H9 (cell line): ENCODE results near the gene MCF2L. TPM values are rescaled to one million over a fixed set of nuclear protein-coding genes. Genes with fewer than 3 reads are reported as not detected.

Experiments
- DNase-seq: peaks from one replicate; pipeline ENCODE4 v3.0.0-alpha.2; 2017
- H2AFZ ChIP-seq: one replicate; pipeline ENCODE4 v1.6.1; 2013; ENCODE audit warnings: mild to moderate bottlenecking, low read length, control low read depth, moderate library complexity
- H2AK5ac ChIP-seq: 2 replicates; pipeline ENCODE4 v1.6.1; 2013; ENCODE audit warnings: low read length, control low read depth, mixed read lengths; ENCODE audit not compliant: insufficient read length
- H2BK120ac ChIP-seq: one replicate; pipeline ENCODE4 v1.6.1; 2013; ENCODE audit warnings: low read depth, mild to moderate bottlenecking, low read length, control low read depth, inconsistent platforms; ENCODE audit not compliant: poor library complexity, severe bottlenecking
- H2BK12ac ChIP-seq: 2 replicates; pipeline ENCODE4 v1.6.1; 2013; ENCODE audit warnings: low read length, control low read depth, mixed read lengths, low read depth; ENCODE audit not compliant: insufficient read length
- H2BK15ac ChIP-seq: 2 replicates; pipeline ENCODE4 v1.6.1; 2013; ENCODE audit warnings: low read depth, low read length, control low read depth
- H2BK20ac ChIP-seq: one replicate; pipeline ENCODE4 v1.6.1; 2013; ENCODE audit warnings: low read depth, mild to moderate bottlenecking, low read length, control low read depth, inconsistent platforms; ENCODE audit not compliant: poor library complexity, severe bottlenecking
- H2BK5ac ChIP-seq: 2 replicates; pipeline ENCODE4 v1.6.1; 2013; ENCODE audit warnings: low read length, control low read depth, mixed read lengths; ENCODE audit not compliant: insufficient read length
- H3K14ac ChIP-seq: 2 replicates; pipeline ENCODE4 v1.6.1; 2013; ENCODE audit warnings: low read length, control low read depth; ENCODE audit not compliant: insufficient read depth
- H3K18ac ChIP-seq: 2 replicates; pipeline ENCODE4 v1.6.1; 2013; ENCODE audit warnings: low read depth, mild to moderate bottlenecking, mixed read lengths, low read length, control low read depth; ENCODE audit not compliant: insufficient read length
- H3K23ac ChIP-seq: 2 replicates; pipeline ENCODE4 v1.6.1; 2013; ENCODE audit warnings: low read length, control low read depth, mixed read lengths, low read depth; ENCODE audit not compliant: insufficient read length
- H3K23me2 ChIP-seq: 2 replicates; pipeline ENCODE4 v1.6.1; 2013; ENCODE audit warnings: low read depth, mild to moderate bottlenecking, mixed read lengths, low read length, control low read depth; ENCODE audit not compliant: insufficient read length, poor library complexity, severe bottlenecking
- H3K27ac ChIP-seq: 2 replicates; pipeline ENCODE4 v1.5.1; 2013; ENCODE audit warnings: low read length, control low read depth, mixed read lengths, low read depth; ENCODE audit not compliant: insufficient read length
- H3K27me3 ChIP-seq: 2 replicates; pipeline ENCODE4 v1.6.1; 2013; ENCODE audit warnings: low read length, control low read depth, inconsistent platforms; ENCODE audit not compliant: insufficient read depth
- H3K4ac ChIP-seq: 2 replicates; pipeline ENCODE4 v1.6.1; 2013; ENCODE audit warnings: low read depth, mild to moderate bottlenecking, control low read depth, inconsistent platforms, low read length, moderate library complexity
- H3K4me1 ChIP-seq: 2 replicates; pipeline ENCODE4 v1.6.1; 2013; ENCODE audit warnings: low read length, control low read depth, inconsistent platforms; ENCODE audit not compliant: insufficient read depth
- H3K4me2 ChIP-seq: 2 replicates; pipeline ENCODE4 v1.6.1; 2013; ENCODE audit warnings: low read length, control low read depth, mixed read lengths; ENCODE audit not compliant: insufficient read length, insufficient read depth
- H3K56ac ChIP-seq: 2 replicates; pipeline ENCODE4 v1.6.1; 2013; ENCODE audit warnings: low read depth, mild to moderate bottlenecking, mixed read lengths, low read length, control low read depth; ENCODE audit not compliant: insufficient read length
- H3K79me1 ChIP-seq: 2 replicates; pipeline ENCODE4 v1.6.1; 2013; ENCODE audit warnings: low read depth, mild to moderate bottlenecking, moderate library complexity, low read length, control low read depth, inconsistent platforms; ENCODE audit not compliant: insufficient read depth, poor library complexity, severe bottlenecking
- H3K79me2 ChIP-seq: 2 replicates; pipeline ENCODE4 v1.6.1; 2013; ENCODE audit warnings: low read length, control low read depth, inconsistent platforms; ENCODE audit not compliant: insufficient read depth
- H3K9ac ChIP-seq: 2 replicates; pipeline ENCODE4 v1.6.1; 2013; ENCODE audit warnings: low read length, control low read depth, mixed read lengths; ENCODE audit not compliant: insufficient read length; ENCODE audit errors: extremely low read depth
- H3K9me3 ChIP-seq: one replicate; pipeline ENCODE4 v1.6.1; 2013; ENCODE audit warnings: low read depth, low read length, inconsistent platforms; ENCODE audit not compliant: control insufficient read depth
- H3T11ph ChIP-seq: one replicate; pipeline ENCODE4 v1.6.1; 2013; ENCODE audit warnings: mild to moderate bottlenecking, low read length, control low read depth, inconsistent platforms
- H4K20me1 ChIP-seq: one replicate; pipeline ENCODE4 v1.6.1; 2013; ENCODE audit not compliant: control insufficient read depth, insufficient read length, insufficient read depth
- H4K5ac ChIP-seq: 2 replicates; pipeline ENCODE4 v1.6.1; 2013; ENCODE audit warnings: low read depth, mild to moderate bottlenecking, mixed read lengths, low read length, control low read depth; ENCODE audit not compliant: insufficient read length
- H4K8ac ChIP-seq: replicated peaks from 2 replicates; pipeline ENCODE4 v1.6.1; 2013; ENCODE audit warnings: low read length, control low read depth, mixed read lengths, low read depth; ENCODE audit not compliant: insufficient read length
- H4K91ac ChIP-seq: 2 replicates; pipeline ENCODE4 v1.6.1; 2013; ENCODE audit warnings: low read depth, mild to moderate bottlenecking, moderate library complexity, mixed read lengths, low read length, control low read depth; ENCODE audit not compliant: insufficient read length
- H3K27ac Mint-ChIP-seq, 3 experiments: 2 replicates in 2 of 3; 3 replicates in 1 of 3; pipeline ENCODE4 v1.8.0; 2020 to 2021; ENCODE audit warnings: mixed read lengths in 3 of 3, mild to moderate bottlenecking in 1 of 3, moderate library complexity in 1 of 3
- H3K27me3 Mint-ChIP-seq: 2 replicates; pipeline ENCODE4 v1.8.0; 2021; ENCODE audit warnings: low read depth, mild to moderate bottlenecking, moderate library complexity, mixed read lengths
- H3K36me3 Mint-ChIP-seq, 3 experiments: 2 replicates in 2 of 3; 3 replicates in 1 of 3; pipeline ENCODE4 v1.8.0; 2020 to 2021; ENCODE audit warnings: low read depth in 3 of 3, mixed read lengths in 3 of 3; ENCODE audit not compliant: insufficient read depth in 1 of 3
- H3K4me1 Mint-ChIP-seq, 2 experiments: 2 replicates each; pipeline ENCODE4 v1.8.0; 2020; ENCODE audit warnings: mixed read lengths in 2 of 2
- H3K4me3 Mint-ChIP-seq, 2 experiments: 2 replicates in 1 of 2; 3 replicates in 1 of 2; pipeline ENCODE4 v1.8.0; 2020 to 2021; ENCODE audit warnings: mild to moderate bottlenecking in 2 of 2, mixed read lengths in 2 of 2, moderate library complexity in 1 of 2
- H3K9me3 Mint-ChIP-seq, 2 experiments: 2 replicates in 1 of 2; 3 replicates in 1 of 2; pipeline ENCODE4 v1.8.0; 2020; ENCODE audit warnings: mild to moderate bottlenecking in 2 of 2, mixed read lengths in 2 of 2, moderate library complexity in 1 of 2
- WGBS: extraction: QIAGEN DNeasy Blood & Tissue Kit; methylation state at CpG from one replicate; pipeline ENCODE4 v1.1.7; 2013; ENCODE audit warnings: missing lambda C conversion rate, low lambda C conversion rate, mixed read lengths; ENCODE audit not compliant: insufficient read length; ENCODE audit errors: extremely low coverage; 5-methylcytosine and 5-hydroxymethylcytosine counted together
- total RNA-seq: library from RNA; stranded (reverse); gene quantifications from 2 replicates; pipeline ENCODE4 v1.2.1, GENCODE V29; 2021
- TF ChIP-seq, protein P1 (sequence below): fragments of 200-600 bp; sonication (generic); conservative IDR thresholded peaks from 3 replicates; pipeline ENCODE4 v1.8.0; 2021; ENCODE audit warnings: antibody characterized with exemption, mild to moderate bottlenecking

Gene MCF2L
- total RNA-seq, 1 experiment from 2014 or later, result 18.5 TPM

GRCh38 chr13:112991609-112992008 lies 22.6 kb downstream of the MCF2L start:
- Histone ChIP-seq H3K27ac (no peak overlapping the region), H3T11ph (no peak overlapping the region), H2BK12ac (no peak overlapping the region), H4K8ac (no peak overlapping the region), H3K79me2 (no peaks in the 10 kb centered on the region), H3K18ac (no peak overlapping the region), H3K56ac (no peak overlapping the region), H3K9ac (no peak overlapping the region), H2BK5ac (no peak overlapping the region), H2BK15ac (no peak overlapping the region), H3K23me2 (no peaks in the 10 kb centered on the region), H3K4ac (no peak overlapping the region), H2AK5ac (no peak overlapping the region), H4K5ac (no peak overlapping the region), H3K14ac (no peak overlapping the region), H3K4me2 (no peak overlapping the region), H3K79me1 (no peaks in the 10 kb centered on the region), H3K4me1 (no peaks in the 10 kb centered on the region; the same call in 1 of the 2 replicates), H2AFZ (no peak overlapping the region), H2BK20ac (no peak overlapping the region), H4K20me1 (peaks cover 5% of the 10 kb centered on the region), H3K23ac (no peak overlapping the region), H4K91ac (no peak overlapping the region), H3K9me3 (no peaks in the 10 kb centered on the region), H3K27me3 (no peaks in the 10 kb centered on the region), H2BK120ac (no peak overlapping the region)
- Mint-ChIP-seq H3K4me1 (peaks cover 7 to 15% of the 10 kb centered on the region in 2 experiments), H3K27me3 (peaks cover 7% of the 10 kb centered on the region), H3K27ac (no peak overlapping the region), H3K4me3 (no peak overlapping the region), H3K36me3 (peaks cover 10 to 17% (median 14%) of the 10 kb centered on the region in 3 experiments), H3K9me3 (peaks cover 11 to 14% of the 10 kb centered on the region in 2 experiments)
- no peak for DNase-seq
- TF ChIP-seq, protein P1, sequence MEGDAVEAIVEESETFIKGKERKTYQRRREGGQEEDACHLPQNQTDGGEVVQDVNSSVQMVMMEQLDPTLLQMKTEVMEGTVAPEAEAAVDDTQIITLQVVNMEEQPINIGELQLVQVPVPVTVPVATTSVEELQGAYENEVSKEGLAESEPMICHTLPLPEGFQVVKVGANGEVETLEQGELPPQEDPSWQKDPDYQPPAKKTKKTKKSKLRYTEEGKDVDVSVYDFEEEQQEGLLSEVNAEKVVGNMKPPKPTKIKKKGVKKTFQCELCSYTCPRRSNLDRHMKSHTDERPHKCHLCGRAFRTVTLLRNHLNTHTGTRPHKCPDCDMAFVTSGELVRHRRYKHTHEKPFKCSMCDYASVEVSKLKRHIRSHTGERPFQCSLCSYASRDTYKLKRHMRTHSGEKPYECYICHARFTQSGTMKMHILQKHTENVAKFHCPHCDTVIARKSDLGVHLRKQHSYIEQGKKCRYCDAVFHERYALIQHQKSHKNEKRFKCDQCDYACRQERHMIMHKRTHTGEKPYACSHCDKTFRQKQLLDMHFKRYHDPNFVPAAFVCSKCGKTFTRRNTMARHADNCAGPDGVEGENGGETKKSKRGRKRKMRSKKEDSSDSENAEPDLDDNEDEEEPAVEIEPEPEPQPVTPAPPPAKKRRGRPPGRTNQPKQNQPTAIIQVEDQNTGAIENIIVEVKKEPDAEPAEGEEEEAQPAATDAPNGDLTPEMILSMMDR, result no peak
- no CpG with 5 or more reads among the region's 6 CpGs for WGBS
